ENCODE data around the gene VMO1.
"Not testable (repeated sequence)": the region's sequence is repeated elsewhere in the genome, so short reads cannot be mapped to it uniquely, and the experiment has no call there.

The VMO1 gene, protein sequence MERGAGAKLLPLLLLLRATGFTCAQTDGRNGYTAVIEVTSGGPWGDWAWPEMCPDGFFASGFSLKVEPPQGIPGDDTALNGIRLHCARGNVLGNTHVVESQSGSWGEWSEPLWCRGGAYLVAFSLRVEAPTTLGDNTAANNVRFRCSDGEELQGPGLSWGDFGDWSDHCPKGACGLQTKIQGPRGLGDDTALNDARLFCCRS

DNA sequence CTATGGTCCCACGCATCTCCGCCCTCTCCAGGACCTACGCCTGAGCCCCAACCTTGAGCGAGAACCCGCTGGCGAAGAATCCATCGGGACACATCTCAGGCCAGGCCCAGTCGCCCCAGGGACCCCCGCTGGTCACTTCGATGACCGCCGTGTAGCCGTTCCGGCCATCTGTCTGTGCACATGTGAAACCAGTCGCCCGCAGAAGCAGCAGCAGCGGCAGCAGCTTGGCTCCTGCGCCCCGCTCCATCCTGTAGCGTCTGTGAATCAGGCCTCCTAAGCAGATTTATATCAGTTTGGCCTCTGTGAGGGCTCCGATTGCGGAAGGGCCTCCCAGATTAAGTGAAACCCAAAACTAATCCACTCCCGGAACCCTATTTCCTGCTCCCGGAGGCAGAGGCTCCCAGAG, at the start of gene VMO1:
TSS of gene VMO1 (minus strand) at position 259 of the 406 bp plus-strand sequence. CDS start at position 247, 12 bp downstream.
- no peak for FAIRE-seq

DNA sequence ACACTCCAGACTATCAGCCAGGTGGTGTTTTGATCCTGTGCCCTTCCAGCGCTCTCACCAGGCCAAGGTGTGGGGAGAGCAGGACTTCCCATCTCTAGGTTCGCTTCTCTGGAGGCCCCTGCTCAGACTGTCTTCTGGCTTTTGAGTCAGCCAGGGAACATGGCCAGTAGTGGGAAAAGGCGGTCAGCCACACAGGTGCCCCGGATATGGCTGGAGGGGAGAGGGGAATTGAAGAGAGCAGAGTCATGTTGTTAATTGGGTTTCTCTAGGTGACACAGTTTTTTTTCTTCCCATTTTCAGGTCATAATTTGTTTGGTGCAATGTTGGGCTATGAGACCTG, 48.5 kb upstream of the VMO1 start:
- FAIRE-seq: no peak

DNA sequence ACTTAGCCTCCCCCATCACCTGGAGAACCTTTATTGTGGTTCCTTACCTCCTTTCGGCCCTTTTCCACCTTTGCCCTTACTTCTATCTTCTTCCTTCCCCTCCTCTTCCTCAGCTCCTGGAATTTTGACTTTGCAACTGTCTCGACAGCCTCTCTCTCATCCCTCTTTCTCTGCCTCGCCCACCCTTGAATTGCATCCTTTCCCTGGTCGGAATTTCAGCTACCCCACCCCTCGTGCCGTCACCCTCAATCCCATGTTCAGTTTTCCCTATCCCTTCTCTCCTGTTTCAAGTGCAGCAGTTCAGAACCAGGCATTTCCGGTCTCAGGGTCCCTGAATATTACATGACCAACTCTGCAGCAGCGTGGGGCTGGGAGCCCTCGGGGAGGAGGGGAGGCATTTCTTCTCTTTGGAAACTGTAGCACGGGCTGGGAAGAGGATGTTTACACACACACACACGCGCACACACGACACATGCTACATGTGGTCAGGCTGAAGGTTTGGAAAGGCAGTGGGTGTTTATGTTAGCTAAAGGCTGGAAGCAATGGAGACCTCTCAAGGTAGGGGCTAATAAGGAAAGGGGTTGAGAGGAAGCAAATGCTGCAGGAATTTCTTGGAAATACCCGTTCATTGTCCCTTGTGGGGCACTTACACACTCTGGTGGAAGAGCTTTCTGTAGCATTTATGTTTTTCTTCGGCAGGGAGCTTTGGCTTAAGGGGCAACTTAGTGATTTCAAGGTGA, 47.9 kb upstream of the VMO1 start:
- FAIRE-seq: no peak

DNA sequence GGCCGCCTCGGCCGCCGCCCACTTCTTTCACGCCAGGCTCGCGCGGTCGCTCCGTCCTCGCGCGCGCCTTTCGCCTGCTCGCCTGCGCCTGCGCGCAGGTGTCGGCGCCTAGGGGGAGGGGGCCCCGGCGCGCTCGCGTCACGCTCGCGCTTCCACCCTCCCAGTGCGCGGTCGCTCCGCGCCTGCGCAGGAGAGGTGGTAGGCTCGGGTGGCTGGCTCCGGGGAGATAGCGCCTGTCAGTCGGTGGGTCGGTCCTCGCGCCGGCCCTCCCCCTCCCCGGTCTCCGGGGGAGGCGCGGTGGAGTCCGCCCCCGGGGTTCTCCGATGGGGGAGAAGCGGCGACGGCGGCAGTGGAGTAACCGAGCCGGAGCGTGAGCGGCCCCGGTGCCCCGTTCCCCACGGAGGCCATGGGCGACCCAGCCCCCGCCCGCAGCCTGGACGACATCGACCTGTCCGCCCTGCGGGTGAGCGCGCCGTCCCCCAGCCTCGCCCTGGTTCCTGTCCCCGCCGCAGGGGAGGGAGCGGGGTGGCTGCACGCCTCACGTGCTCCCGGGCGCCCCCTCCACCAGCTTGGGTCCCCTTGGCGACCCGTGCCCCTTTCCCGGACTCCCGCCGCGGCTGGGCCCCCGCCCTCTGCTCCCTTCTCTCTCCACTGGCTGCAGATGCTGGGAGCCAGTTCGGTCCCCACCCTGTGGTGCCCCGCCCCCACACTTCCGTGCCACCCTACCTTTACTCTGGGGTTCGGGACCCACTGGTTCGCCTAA, 47.2 kb upstream of the VMO1 start, which contains the start of gene MINK1:
TSS of gene MINK1 (plus strand) at position 163 of the 763 bp plus-strand sequence. CDS start at position 407, 244 bp downstream.
- FAIRE-seq: no peak

DNA sequence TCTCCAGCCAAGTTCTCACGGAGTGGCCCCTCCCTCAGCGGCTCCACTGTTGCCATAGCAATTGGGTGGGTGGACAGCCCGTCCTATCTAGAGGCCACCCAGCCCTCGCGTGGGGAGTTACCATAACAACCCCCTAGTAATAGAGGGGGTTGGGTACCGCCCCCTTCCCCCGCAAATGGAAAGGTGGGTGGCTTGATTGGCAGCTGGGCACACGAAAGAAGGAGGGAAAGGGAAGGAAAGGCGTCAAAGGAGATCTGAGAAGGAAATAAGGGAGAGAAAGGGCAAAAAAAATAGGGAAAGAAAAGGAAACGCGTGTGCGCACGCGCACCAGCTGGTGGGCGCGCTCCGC, 46.6 kb upstream of the VMO1 start:
- FAIRE-seq: not testable (repeated sequence)

DNA sequence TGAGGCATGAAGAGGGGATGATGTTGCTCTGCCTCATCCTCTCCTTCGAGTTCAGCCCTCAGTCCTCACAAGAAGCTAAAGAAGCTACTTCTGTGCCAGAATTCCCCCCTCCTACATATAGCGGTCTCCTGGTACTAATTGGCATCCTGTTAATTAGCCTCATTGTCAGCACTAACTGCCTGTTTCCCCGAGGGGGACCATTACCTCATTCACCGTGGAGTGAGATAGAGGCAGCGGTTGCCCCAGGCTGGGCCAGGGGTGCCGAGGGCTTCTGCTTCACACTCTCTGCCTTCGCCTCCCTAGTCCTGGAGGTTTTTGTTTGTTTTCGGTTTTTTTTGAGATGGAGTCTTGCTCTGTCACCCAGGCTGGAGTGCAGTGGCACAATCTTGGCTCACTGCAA, 41.2 kb upstream of the VMO1 start:
- FAIRE-seq: no peak

DNA sequence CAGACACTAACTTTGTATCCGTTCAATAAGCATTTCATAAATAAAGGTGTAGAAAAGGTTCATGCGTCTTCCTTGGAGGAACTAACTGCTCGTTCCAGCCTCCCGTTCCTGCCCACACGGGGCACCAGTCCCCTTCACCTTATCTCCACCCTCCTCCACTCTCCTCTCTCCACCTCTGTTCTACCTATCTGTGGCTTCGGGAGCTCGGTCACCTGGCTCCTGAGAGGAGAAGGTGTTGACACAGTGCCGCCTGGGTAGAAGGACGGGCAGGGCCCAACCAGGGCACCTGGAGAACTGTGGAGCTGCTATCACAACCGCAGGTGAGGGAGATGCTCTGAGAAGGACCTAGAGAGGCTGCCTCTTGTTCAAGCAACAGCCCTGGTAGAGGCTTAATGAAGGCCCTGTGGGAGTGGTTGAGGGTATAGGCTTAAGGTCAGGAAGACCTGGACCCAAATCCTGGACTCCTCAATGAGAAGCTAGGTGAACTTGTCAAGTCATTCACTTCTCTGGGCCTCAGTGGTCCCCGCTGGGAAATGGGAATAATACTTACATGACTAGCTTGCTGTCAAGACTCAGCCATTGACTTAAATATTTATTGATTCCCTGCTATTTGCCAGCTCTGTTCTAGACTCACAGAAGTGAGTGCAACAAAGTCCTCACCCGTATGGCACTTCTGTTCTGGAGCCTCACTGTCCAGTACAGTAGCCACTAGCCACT, 37.4 kb upstream of the VMO1 start:
- FAIRE-seq: no peak

DNA sequence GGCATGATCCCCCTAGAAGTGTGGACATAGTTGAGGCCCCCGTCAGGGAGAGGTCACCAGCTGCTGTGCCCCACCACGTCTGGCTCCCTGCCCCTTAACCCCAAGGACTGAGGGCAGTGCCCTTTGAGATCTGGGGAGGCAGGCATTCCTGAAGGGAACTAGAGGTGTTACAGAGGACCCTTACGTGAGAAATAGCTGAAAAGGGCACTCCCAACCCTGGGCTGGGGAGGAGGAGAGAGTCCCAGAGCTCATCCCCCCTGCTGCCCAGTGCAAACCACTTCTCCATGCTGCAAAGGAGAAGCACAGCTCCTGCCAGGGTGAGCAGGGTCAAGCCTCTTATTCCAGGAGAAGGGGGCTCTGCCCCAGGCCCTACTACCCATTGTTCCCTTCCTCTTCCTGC, 36.7 kb upstream of the VMO1 start:
- no peak for FAIRE-seq

DNA sequence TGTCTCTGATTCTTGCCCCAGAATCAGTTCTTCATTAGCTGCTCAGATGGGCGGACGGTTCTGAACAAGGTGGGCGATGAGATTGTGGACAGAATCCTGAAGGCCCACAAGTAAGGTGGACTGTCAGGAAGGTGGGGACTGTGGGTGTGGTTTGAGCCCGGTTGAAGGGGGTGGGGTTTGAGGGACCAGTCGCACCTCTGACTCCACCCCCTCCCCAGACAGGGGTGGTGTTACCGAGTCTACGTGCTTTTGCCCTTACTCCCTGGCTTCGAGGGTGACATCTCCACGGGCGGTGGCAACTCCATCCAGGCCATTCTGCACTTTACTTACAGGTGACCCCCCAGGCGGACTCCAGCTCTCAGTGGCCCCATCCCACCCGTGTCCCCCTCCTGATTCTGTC, 32.1 kb upstream of the VMO1 start:
- FAIRE-seq: no peak

DNA sequence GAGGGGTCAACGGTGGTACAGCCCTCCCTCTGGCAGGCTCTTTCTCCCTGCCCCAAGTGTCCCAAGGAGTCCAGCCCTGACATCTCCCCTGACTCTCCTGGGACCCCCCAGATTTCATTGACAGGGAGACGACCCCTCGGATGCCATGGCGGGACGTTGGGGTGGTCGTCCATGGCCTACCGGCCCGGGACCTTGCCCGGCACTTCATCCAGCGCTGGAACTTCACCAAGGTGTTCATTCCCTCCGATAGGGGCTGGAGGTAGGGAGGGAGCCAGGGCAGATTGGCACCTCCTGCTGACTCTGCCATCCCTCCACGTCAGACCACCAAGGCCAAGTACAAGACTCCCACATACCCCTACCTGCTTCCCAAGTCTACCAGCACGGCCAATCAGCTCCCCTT, 30.7 kb upstream of the VMO1 start:
- no peak for FAIRE-seq

DNA sequence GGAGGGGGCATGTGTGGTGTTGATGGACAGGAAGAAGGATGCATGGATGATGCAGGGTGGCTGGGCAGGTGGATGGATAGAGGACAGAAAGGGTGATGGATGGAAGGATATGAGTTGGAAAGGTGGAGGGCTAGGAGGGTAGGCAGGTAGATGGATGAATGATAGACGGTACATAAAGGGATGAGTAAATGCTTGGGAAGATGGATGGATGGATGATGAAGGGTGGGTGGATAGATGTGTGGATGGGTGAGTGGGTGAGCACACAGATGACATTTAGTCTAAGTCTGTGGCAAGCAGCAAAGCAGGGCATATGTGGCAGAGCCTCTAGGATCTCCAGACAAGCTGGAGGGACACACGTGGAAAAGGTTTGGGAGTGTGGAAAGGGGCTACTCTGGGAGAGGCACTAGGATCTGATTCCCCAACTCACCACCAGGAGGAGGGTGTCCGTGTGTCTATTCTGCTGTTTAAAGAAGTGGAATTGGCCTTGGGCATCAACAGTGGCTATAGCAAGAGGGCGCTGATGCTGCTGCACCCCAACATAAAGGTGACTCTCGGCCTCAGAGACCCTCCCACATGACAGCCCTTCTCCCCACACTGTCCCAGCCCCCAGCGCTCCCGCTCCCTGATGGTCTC, 29.0 kb upstream of the VMO1 start:
- FAIRE-seq: no peak

DNA sequence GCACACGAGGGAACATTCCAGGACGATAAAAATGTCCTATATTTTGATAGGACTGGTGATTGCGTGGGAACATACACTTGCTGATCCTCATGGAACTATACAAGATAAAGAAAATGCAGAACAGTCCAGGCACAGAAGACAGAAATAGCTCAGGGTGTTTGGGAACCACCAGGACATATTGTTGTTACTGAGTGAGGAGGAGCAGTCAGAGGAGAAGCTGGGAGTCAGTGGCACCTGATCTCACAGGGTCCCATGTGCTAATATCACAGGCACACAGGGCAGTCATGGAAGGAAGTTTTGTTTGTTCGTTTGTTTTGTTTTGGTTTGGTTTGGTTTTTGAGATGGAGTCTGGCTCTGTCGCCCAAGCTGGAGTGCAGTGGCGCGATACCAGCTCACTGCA, 26.5 kb upstream of the VMO1 start:
- FAIRE-seq: no peak

DNA sequence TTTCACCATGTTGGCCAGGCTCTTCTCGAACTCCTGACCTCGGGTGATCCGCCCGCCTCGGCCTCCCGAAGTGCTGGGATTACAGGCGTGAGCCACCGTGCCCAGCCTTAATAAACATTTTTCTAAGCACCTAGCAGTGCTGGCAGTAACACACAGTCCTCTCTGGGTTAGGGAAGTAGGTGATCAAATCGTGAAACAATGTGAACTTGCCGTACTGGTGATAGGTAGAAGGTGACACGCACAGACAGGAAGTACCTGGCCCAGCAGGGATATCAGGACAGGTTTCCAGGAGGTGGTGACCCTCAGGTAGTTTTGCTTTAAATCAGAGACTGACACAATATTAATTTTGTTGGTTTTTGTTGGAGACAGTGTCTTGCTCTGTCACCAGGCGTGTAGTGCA, 25.3 kb upstream of the VMO1 start:
- no peak for FAIRE-seq

DNA sequence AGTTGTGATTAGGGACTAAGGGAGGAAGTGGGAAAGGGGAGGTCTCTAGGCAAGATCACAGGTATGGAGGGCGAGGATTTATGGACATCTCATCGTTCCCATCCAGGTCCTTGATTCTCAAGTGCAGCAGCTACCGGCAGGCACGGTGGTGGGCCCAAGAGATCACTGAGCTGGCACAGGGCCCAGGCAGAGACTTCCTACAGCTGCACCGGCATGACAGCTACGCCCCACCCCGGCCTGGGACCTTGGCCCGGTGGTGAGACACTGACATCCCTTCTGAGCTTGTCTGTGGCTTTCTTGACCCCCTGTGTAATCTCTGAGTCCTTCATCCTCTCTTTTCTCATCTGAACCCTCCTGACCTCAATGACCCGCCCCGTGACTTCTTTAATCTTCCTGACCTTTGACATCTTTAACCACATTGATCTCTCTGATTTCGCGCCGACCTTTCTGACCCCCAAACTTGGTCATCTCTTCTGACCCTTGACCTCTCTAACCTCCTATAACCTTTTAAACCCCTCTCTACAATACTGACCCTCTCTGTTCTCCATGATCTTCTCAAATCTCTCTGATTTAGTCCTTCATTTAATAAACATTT, 24.6 kb upstream of the VMO1 start:
- no peak for FAIRE-seq

DNA sequence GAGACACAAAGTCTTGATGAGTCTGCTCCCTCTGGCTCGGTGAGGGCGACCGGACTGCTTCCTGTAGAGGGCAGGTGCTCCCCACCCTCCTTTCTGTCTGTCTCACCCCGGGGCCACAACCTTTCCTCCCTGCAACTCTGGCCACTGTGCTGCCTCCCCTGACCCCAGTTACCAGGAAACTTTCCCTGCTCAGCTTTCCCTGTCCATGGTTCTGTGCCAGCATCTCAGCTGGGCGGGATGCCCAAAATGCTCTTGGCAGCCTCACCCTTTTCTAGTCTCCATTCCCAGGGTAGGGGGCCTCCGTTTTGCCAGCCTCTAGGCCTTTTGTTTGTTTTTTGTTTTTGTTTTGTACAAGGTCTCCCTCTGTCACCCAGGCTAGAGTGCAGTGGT, 22.2 kb upstream of the VMO1 start:
- FAIRE-seq: no peak

DNA sequence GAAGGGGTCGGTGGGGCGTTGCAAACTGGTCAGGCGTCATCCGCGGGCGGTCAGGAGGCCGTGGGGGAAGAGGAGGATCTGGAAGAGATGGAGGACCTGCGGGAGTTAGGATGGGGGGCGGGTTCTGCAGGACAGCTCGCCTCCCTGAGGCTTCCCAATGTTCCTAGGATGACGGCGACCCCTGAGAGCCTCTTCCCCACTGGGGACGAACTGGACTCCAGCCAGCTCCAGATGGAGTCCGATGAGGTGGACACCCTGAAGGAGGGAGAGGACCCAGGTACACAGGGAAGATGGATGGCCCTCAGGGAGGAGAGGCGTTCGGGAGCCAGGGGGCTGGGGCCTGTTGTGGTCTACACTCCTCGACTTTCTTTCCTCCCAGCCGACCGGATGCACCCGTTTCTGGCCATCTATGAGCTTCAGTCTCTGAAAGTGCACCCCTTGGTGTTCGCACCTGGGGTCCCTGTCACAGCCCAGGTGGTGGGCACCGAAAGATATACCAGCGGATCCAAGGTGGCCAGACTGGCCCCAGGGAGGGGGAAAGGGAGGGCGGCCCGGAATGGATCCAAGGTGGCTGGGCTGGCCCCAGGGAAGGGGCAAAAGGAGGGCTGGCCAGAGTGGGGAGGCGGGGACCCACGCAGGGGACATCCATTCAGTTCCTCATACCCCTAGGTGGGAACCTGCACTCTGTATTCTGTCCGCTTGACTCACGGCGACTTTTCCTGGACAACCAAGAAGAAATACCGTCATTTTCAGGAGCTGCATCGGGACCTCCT, 21.6 kb upstream of the VMO1 start:
- no peak for FAIRE-seq

DNA sequence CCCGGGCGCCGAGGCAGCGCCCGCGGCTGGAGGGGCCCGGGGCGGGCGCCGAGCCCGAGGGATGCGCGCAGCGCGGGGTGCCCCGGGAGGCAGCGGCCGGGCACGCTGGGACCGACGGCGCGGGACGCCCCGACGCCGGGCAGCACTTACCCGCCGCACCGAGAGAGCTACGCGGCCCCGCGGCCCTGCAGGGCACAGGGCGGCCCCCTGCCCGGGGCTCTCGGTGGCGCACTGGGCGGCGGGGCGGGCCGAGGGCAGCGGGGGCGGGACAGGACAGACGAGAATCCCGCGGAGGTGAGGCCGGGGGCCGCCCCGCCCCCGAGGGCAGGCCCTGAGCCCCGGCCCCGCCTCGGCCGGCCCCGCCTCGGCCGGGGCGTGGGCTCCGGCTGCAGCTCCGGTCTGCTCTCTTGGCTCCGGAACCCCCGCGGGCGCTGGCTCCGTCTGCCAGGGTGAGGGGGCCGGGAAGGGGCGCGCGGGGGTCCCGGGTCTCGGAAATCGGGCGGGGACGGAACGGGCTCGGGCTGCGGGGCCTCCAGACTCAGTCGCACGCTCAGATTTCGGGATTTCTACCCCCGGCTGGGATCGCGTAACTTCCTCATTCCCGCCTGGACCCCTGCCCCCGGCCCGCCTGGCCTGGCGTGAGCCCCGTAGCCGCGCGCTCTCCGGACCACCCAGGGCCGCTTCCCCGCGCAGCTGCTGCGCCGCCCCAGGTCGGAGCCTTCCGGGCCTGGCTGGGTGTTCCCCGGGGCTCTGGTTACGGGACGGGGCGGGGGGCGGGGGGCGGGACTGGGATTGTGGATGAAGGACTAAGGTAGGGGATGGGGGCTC, 20.8 kb upstream of the VMO1 start, which contains the start of gene PLD2:
TSS of gene PLD2 (plus strand) at position 376 of the 828 bp plus-strand sequence. CDS start 621 bp downstream, outside the sequence.
- FAIRE-seq: no peak

DNA sequence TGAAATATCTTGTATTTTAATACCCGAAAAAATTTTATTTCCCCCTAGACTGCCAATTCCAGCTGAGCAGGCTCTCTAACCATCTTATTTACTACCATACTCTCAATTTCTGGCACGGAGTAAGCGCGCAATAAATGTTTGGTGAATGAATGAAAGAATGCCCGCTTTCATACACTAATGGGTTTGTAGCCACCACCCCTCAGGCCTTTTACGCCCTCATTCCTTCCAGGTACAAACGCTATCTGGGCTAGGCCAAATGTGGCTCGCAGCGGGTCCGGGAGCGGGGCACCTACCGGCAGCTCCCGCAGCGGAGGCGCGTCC, 20.3 kb upstream of the VMO1 start:
- FAIRE-seq: no peak

DNA sequence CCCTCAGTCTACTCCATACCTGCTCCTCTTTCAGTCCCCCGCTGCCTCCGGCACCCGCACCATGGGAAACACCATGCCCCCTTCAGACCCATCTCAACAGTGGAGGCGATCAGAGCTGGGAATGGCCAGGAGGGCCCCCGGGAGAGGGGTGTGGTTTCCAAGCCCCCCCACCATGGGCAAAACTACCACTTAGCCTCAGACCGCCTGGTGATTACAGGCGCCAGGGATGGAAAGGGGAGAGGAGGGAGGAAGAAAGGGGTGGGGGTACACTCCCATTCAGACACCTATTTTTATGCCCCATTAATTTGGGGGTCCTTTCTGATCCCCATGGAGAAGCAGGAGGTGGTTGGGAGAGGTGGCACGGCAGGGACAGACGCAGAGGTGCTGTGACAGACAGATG, 16.1 kb upstream of the VMO1 start, which contains the start of gene C17orf114:
TSS of gene C17orf114 (minus strand) at position 101 of the 400 bp plus-strand sequence.
- no peak for FAIRE-seq

DNA sequence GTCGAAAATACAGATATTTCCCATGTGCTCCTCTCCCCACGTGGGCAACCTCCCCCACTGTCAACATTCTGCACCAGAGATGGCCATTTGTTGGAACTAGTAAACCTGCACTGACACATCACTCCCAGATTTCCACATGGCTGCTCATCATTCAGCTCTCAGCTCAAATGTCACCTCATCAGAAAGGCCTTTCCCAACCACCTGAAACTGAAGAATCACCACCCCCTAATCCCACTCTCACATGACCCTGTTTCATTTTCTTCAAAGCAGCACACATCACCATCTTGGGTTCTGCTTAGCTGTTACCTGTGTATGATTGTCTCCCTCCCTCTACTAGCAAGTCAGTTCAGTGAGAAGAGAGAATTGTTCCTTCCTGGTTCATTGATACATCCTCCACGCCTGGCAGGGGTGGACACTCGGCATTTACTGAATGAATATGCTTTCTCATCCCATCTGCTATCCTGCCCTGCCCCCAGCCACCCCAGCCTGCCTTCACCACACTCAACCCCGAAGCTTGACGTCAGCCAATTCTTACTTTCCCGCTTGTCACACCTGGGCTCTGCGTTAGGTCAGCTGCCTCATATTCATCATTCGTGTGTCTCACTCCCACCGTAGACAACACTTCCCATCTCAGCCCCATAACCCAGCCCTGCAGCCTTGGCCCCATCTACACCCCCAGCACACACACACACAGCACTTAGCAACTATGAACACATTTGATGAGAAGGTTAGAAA, 14.5 kb upstream of the VMO1 start:
- FAIRE-seq: no peak

All from colon (tissue), 2 donors.